DOHH2 (cell line): ENCODE data around the gene MUC6.

ENCODE experiments used
- EZH2phosphoT487 ChIP-seq: fragments of 200-600 bp; sonication (generic); IDR thresholded peaks from 2 replicates; pipeline ENCODE4 v1.6.1; 2017; ENCODE audit warnings: borderline replicate concordance, mild to moderate bottlenecking, antibody characterized with exemption, low read length, moderate library complexity, mixed read lengths
- TF ChIP-seq, protein P1 (sequence below): fragments of 200-600 bp; sonication (generic); IDR thresholded peaks from one replicate; pipeline ENCODE4 v1.5.1; 2014; ENCODE audit warnings: antibody characterized with exemption, mild to moderate bottlenecking, low read depth, low read length; ENCODE audit not compliant: poor library complexity, severe bottlenecking

DNA sequence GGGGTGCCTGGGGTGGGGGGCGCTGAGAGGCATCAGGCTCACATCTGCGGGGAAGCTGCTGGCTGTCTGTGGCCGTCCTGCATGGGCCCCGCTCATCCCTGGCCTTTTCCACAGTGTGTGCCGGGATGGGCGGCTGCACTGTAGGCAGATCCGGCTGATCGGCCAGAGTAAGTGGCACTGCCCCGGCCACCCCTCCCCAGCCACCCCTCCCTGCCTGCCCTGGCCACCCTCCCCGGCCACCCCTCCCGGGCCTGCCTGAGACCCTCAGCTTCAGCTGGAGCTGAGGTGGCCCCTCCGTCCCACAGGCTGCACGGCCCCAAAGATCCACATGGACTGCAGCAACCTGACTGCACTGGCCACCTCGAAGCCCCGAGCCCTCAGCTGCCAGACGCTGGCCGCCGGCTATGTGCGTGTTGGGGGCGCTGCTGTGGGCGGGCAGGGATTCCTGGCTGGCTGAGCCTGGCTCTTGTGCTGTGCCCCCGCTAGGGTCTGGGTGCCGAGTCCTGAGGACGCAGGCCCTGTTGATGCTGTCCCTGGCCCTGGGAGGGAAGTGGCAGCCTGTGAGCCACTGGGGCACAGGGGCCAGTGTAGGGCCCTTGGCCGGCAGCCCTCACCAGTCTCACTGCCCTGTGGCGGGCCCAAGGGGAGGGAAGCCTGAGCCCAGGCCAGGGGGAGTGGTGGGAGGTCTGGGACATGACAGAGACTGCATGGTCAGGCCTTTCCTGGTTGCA lies 49.1 kb upstream of the MUC6 start:
- TF ChIP-seq, protein P1, sequence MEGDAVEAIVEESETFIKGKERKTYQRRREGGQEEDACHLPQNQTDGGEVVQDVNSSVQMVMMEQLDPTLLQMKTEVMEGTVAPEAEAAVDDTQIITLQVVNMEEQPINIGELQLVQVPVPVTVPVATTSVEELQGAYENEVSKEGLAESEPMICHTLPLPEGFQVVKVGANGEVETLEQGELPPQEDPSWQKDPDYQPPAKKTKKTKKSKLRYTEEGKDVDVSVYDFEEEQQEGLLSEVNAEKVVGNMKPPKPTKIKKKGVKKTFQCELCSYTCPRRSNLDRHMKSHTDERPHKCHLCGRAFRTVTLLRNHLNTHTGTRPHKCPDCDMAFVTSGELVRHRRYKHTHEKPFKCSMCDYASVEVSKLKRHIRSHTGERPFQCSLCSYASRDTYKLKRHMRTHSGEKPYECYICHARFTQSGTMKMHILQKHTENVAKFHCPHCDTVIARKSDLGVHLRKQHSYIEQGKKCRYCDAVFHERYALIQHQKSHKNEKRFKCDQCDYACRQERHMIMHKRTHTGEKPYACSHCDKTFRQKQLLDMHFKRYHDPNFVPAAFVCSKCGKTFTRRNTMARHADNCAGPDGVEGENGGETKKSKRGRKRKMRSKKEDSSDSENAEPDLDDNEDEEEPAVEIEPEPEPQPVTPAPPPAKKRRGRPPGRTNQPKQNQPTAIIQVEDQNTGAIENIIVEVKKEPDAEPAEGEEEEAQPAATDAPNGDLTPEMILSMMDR: no peak
- TF ChIP-seq EZH2phosphoT487: no peak
